CD4-positive, CD25-positive, alpha-beta regulatory T cell (primary cell): Measurements from ENCODE around the gene FBN3. TPM values are rescaled to one million over a fixed set of nuclear protein-coding genes. Genes with fewer than 3 reads are reported as not detected.
A peak's percentile ranks its signal among the peaks of the same experiment; 100 is the strongest.

Source experiments
- ATAC-seq, 2 donors: fragments of 150-1000 bp; cut with Tn5 transposase; one replicate each; pipeline ENCODE4 v1.10.0; 2021; ENCODE audit warnings: low read depth in 2 of 2, moderate number of reproducible peaks in 2 of 2, moderate library complexity in 1 of 2
- DNase-seq, 3 donors: peaks; one replicate each; pipeline versions ENCODE4 v3.0.0 to v3.0.0-alpha.2; 2012 to 2022; ENCODE audit warnings: mixed read lengths in 1 of 3
- H3K27ac ChIP-seq: one replicate; pipeline ENCODE4 v1.7.0; 2013; ENCODE audit warnings: mild to moderate bottlenecking, low read length; ENCODE audit not compliant: insufficient read depth, poor library complexity, severe bottlenecking
- H3K27me3 ChIP-seq: one replicate; pipeline ENCODE4 v1.7.0; 2013; ENCODE audit warnings: low read length; ENCODE audit not compliant: control insufficient read depth, insufficient read depth
- H3K36me3 ChIP-seq: one replicate; pipeline ENCODE4 v1.7.0; 2013; ENCODE audit warnings: mild to moderate bottlenecking, low read length, moderate library complexity; ENCODE audit not compliant: control insufficient read depth, insufficient read depth
- H3K4me1 ChIP-seq: 2 replicates; pipeline ENCODE4 v1.7.0; 2013; ENCODE audit warnings: mild to moderate bottlenecking, low read length; ENCODE audit not compliant: insufficient read depth, control insufficient read depth, poor library complexity, severe bottlenecking
- H3K4me3 ChIP-seq: one replicate; pipeline ENCODE4 v1.7.0; 2013; ENCODE audit warnings: low read depth, mild to moderate bottlenecking, low read length, moderate library complexity
- H3K9me3 ChIP-seq, 2 experiments: 1 replicate in 1 of 2; 2 replicates in 1 of 2; pipeline ENCODE4 v1.7.0; 2013; ENCODE audit warnings: low read length in 2 of 2, mild to moderate bottlenecking in 1 of 2, moderate library complexity in 1 of 2; ENCODE audit not compliant: control insufficient read depth in 2 of 2
- H3K27ac Mint-ChIP-seq, 3 donors: one replicate each; pipeline ENCODE4 v1.8.0; 2020 to 2022; ENCODE audit warnings: mild to moderate bottlenecking in 3 of 3, mixed read lengths in 3 of 3, moderate library complexity in 2 of 3
- H3K27me3 Mint-ChIP-seq: one replicate; pipeline ENCODE4 v1.8.0; 2022; ENCODE audit warnings: mild to moderate bottlenecking, mixed read lengths
- H3K36me3 Mint-ChIP-seq: one replicate; pipeline ENCODE4 v1.8.0; 2020; ENCODE audit warnings: mixed read lengths
- H3K4me1 Mint-ChIP-seq, 4 donors: one replicate each; pipeline ENCODE4 v1.8.0; 2020 to 2022; ENCODE audit warnings: mixed read lengths in 4 of 4, mild to moderate bottlenecking in 1 of 4
- H3K4me3 Mint-ChIP-seq, 4 donors: one replicate each; pipeline ENCODE4 v1.8.0; 2020 to 2022; ENCODE audit warnings: mild to moderate bottlenecking in 4 of 4, mixed read lengths in 4 of 4, moderate library complexity in 3 of 4
- H3K9me3 Mint-ChIP-seq, 7 donors: one replicate each; pipeline ENCODE4 v1.8.0; 2020 to 2022; ENCODE audit warnings: mixed read lengths in 7 of 7, mild to moderate bottlenecking in 3 of 7, moderate library complexity in 2 of 7
- polyA plus RNA-seq, 4 donors: library from polyadenylated mRNA; unstranded; fragments of 300-500 nt; fragmentation: Illumina TruSeq; gene quantifications; one replicate each; pipeline ENCODE4 v1.2.3, GENCODE V29; 2021
- total RNA-seq: library from RNA; stranded (reverse); gene quantifications from one replicate; pipeline ENCODE4 v1.2.3, GENCODE V29; 2022

FBN3 gene
- total and polyA plus RNA-seq, 5 donors from 2014 or later: 0.07 TPM; not detected in 4

GRCh38 chr19:8050274-8051096 lies 98.9 kb downstream of the FBN3 start:
- Histone ChIP-seq H3K27ac (no peak overlapping the region), H3K4me1 (peaks cover 13% of the 10 kb centered on the region), H3K9me3 (no peaks in the 10 kb centered on the region), H3K4me3 (no peak overlapping the region), H3K27me3 (no peaks in the 10 kb centered on the region), H3K36me3 (no peaks in the 10 kb centered on the region)
- H3K4me3 Mint-ChIP-seq: peak overlapping the region; percentile 58 to 80 (median 67)
- H3K27ac Mint-ChIP-seq: no peak overlapping the region
- ATAC-seq: peak; percentile 82 to 88
- H3K9me3 Mint-ChIP-seq: no peaks in the 10 kb centered on the region
- no peaks in the 10 kb centered on the region for H3K36me3 Mint-ChIP-seq
- H3K27me3 Mint-ChIP-seq: peaks cover 15% of the 10 kb centered on the region
- peak; percentile 66 to 91 (median 76) for DNase-seq
- peaks cover 0 to 17% (median 6%) of the 10 kb centered on the region in 4 donors for H3K4me1 Mint-ChIP-seq

DNA sequence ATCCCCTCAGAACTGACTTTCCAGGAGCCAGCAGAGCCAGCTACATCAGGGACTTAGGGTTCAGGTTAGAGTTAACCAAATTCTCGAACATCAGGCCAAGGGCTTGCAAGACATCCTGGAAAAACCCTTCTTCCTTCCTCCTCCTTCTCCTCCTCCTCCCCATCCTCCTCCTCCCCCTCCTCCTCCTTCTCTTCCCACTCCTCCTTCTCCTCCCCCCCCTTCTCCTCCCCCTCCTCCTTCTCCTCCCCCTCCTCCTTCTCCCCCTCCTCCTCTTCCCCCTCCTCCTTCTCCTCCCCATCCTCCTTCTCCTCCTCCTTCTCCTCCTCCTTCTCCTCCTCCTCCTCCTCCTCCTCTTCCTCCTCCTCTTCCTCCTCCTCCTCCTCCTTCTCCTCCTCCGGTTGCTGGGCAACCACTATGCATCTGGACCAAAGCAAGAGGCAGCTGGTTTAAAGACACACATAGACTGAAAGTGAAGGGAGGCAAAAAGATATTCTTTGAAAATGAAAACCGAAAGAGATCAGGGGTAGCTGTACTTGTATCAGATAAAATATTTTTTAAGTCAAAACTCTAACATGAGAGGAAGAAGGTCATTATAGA lies 102.7 kb downstream of the FBN3 start:
- ATAC-seq (no peak), DNase-seq (peak in 1 of 3 donors; percentile 38)
- peaks cover 0 to 12% (median under 1%) of the 10 kb centered on the region in 4 donors for H3K4me1 Mint-ChIP-seq
- Histone ChIP-seq H3K27ac (no peak overlapping the region), H3K4me1 (peaks cover 9% of the 10 kb centered on the region), H3K4me3 (no peak overlapping the region), H3K9me3 (no peaks in the 10 kb centered on the region), H3K27me3 (no peaks in the 10 kb centered on the region), H3K36me3 (no peaks in the 10 kb centered on the region)
- no peak overlapping the region for H3K4me3 Mint-ChIP-seq
- peaks cover 0 to 1% (median 0%) of the 10 kb centered on the region in 7 donors for H3K9me3 Mint-ChIP-seq
- H3K36me3 Mint-ChIP-seq: no peaks in the 10 kb centered on the region
- H3K27ac Mint-ChIP-seq: no peak overlapping the region
- H3K27me3 Mint-ChIP-seq: peaks cover 15% of the 10 kb centered on the region

DNA sequence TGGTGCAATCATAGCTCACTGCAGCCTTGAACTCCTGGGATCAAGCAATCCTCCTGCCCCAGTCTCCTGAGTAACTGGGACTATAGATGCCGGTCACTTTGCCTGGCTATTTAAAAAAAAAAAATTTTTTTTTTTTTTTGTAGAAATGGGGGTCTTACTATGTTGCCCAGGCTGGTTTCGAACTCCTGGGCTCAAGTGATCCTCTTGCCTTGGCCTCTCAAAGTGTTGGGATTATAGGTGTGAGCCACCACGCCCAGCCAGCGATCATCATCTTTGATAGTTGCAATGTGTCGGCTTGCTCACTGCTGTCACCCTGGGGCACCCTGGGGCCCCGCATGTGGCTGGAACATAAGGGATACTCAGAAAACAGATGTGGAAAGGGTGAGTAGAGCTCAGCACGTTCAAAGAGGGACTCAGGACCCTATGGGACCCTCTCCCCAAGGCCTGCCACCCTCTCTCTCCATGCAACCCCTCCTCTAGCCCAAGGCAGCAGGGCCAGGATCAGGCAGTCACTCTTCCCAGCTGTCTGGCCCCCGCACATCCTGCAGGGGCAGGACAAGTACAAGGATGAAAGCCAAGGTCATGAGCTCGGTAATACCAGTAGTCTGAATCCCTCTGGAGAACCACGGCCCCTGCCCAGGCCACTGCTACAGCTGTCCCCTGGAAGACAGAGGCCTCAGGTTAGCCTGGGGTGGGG lies 103.4 kb downstream of the FBN3 start:
- H3K4me3 ChIP-seq: no peak overlapping the region
- Mint-ChIP-seq H3K36me3 (no peaks in the 10 kb centered on the region), H3K4me1 (peaks cover 0 to 11% (median 0%) of the 10 kb centered on the region in 4 donors), H3K4me3 (no peak overlapping the region), H3K9me3 (peaks cover 0 to 1% (median 0%) of the 10 kb centered on the region in 7 donors), H3K27ac (no peak overlapping the region), H3K27me3 (peaks cover 15% of the 10 kb centered on the region)
- no peaks in the 10 kb centered on the region for H3K9me3 ChIP-seq
- ATAC-seq: no peak
- no peak for DNase-seq
- no peaks in the 10 kb centered on the region for H3K27me3 ChIP-seq
- H3K27ac ChIP-seq: no peak overlapping the region
- no peaks in the 10 kb centered on the region for H3K36me3 ChIP-seq
- peaks cover 9% of the 10 kb centered on the region for H3K4me1 ChIP-seq

DNA sequence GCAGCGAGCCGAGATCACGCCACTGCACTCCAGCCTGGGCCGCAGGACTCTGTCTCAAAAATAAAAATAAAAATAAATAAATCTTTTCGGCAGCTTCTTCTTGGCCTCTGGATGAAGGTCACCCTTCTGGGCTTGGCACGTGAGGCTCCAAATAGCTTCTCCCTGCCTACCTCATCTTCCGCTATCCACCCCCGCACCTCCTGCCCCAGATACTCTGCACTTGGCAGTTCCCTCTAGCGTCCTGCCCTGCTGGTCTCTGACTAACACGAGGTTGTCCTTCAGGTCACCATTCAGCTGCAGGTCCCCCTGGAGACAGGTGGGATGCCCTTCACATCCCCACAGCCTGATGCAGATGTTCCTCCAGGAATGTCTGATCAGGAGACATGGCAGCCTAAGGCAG lies 105.4 kb downstream of the FBN3 start:
- no peak overlapping the region for H3K27ac ChIP-seq
- no peaks in the 10 kb centered on the region for H3K9me3 ChIP-seq
- Mint-ChIP-seq H3K27ac (no peak overlapping the region), H3K36me3 (no peaks in the 10 kb centered on the region), H3K9me3 (peaks cover 0 to 1% (median 0%) of the 10 kb centered on the region in 7 donors), H3K4me3 (no peak overlapping the region), H3K27me3 (peaks cover 15% of the 10 kb centered on the region), H3K4me1 (peaks cover 0 to 3% (median 0%) of the 10 kb centered on the region in 4 donors)
- no peaks in the 10 kb centered on the region for H3K27me3 ChIP-seq
- ATAC-seq: no peak
- no peak for DNase-seq
- H3K36me3 ChIP-seq: no peaks in the 10 kb centered on the region
- no peak overlapping the region for H3K4me3 ChIP-seq
- no peaks in the 10 kb centered on the region for H3K4me1 ChIP-seq

GRCh38 chr19:8042900-8043299 lies 106.5 kb downstream of the FBN3 start:
- DNase-seq (no peak), ATAC-seq (no peak)
- H3K4me1 ChIP-seq: no peaks in the 10 kb centered on the region
- Mint-ChIP-seq H3K4me3 (no peak overlapping the region), H3K36me3 (no peaks in the 10 kb centered on the region), H3K27me3 (peaks cover 15% of the 10 kb centered on the region), H3K9me3 (peaks cover 0 to 1% (median 0%) of the 10 kb centered on the region in 7 donors), H3K4me1 (peaks cover 0 to 3% (median 0%) of the 10 kb centered on the region in 4 donors), H3K27ac (no peak overlapping the region)
- H3K27ac ChIP-seq: no peak overlapping the region
- no peak overlapping the region for H3K4me3 ChIP-seq
- H3K36me3 ChIP-seq: no peaks in the 10 kb centered on the region
- no peaks in the 10 kb centered on the region for H3K27me3 ChIP-seq
- H3K9me3 ChIP-seq: no peaks in the 10 kb centered on the region

GRCh38 chr19:8041531-8041931 lies 107.9 kb downstream of the FBN3 start:
- Mint-ChIP-seq H3K9me3 (peaks cover 0 to 1% (median 0%) of the 10 kb centered on the region in 7 donors), H3K36me3 (no peaks in the 10 kb centered on the region), H3K4me1 (no peaks in the 10 kb centered on the region), H3K27me3 (peaks cover 4% of the 10 kb centered on the region), H3K27ac (no peak overlapping the region), H3K4me3 (no peak overlapping the region)
- H3K27me3 ChIP-seq: no peaks in the 10 kb centered on the region
- H3K4me3 ChIP-seq: no peak overlapping the region
- H3K9me3 ChIP-seq: no peaks in the 10 kb centered on the region
- no peaks in the 10 kb centered on the region for H3K4me1 ChIP-seq
- ATAC-seq (no peak), DNase-seq (no peak)
- no peaks in the 10 kb centered on the region for H3K36me3 ChIP-seq
- no peak overlapping the region for H3K27ac ChIP-seq

- Histone ChIP-seq H3K27ac (no peak overlapping the region), H3K36me3 (no peaks in the 10 kb centered on the region), H3K4me1 (no peaks in the 10 kb centered on the region), H3K9me3 (no peaks in the 10 kb centered on the region), H3K27me3 (no peaks in the 10 kb centered on the region), H3K4me3 (no peak overlapping the region)
- Mint-ChIP-seq H3K9me3 (peaks cover 0 to 1% (median 0%) of the 10 kb centered on the region in 7 donors), H3K27ac (no peak overlapping the region), H3K4me1 (no peaks in the 10 kb centered on the region), H3K4me3 (no peak overlapping the region), H3K36me3 (no peaks in the 10 kb centered on the region), H3K27me3 (peaks cover 4% of the 10 kb centered on the region)
- ATAC-seq: no peak
- no peak for DNase-seq
Measured at GRCh38 chr19:8039231-8039630, 110.2 kb downstream of the FBN3 start.
